Measurements from ENCODE around the gene TMEM81.

- TF ChIP-seq TAF1 (IDR thresholded peaks at IDR 0.05; ENCODE audit: borderline replicate concordance, insufficient read depth, low read length), result no peak
- TF ChIP-seq FOXP2 (optimal IDR thresholded peaks at IDR 0.05; ENCODE audit: borderline replicate concordance, extremely low read depth, extremely low read length, insufficient read depth), result no peak
- TF ChIP-seq REST (IDR thresholded peaks at IDR 0.05; ENCODE audit: insufficient read depth in 1 of 2, low read depth in 2 of 2, low read length in 2 of 2), result no peak
- TF ChIP-seq SIN3A (IDR thresholded peaks at IDR 0.05; ENCODE audit: borderline replicate concordance, insufficient read depth, low read length), result no peak
- TF ChIP-seq POLR2AphosphoS5 (IDR thresholded peaks at IDR 0.05; ENCODE audit: low read depth, low read length), result no peak
These were observed 45.3 kb upstream of the TMEM81 start for GRCh38 chr1:205129447-205130029.
